ENCODE results near the gene PDX1.

GRCh38 chr13:27928353-27928804 is 8.6 kb downstream of the PDX1 start:
- TF ChIP-seq POLR2A (IDR thresholded peaks at IDR 0.05) = no peak
- no peak for TF ChIP-seq CTCF (IDR thresholded peaks at IDR 0.05)
